Measurements from ENCODE around the gene ERICH2. TPM values are rescaled to one million over a fixed set of nuclear protein-coding genes. Genes with fewer than 3 reads are reported as not detected.

Gene ERICH2
- total RNA-seq, 1 experiment from 2014 or later: not detected

DNA sequence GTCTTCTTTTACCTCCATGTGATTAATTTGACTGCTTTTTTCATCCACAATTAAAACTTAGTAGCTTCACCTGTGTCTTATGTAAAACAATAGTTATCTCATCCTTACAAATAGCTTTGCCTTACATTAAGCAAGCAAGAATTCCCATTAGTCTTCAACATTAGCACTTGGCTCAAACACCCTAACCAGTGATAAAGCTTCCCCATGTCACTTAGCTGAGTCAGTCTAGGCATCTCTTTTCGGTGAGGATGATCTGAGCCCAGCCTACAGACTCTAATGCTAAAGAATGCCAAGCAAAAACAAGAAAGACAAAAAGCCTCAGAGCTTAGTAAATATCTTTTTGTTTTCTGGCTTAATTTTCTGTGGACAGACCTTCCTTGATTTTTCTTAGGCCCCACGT is 72.6 kb downstream of the ERICH2 start:
- DNase-seq (ENCODE audit: low read depth): peak; percentile 56

DNA sequence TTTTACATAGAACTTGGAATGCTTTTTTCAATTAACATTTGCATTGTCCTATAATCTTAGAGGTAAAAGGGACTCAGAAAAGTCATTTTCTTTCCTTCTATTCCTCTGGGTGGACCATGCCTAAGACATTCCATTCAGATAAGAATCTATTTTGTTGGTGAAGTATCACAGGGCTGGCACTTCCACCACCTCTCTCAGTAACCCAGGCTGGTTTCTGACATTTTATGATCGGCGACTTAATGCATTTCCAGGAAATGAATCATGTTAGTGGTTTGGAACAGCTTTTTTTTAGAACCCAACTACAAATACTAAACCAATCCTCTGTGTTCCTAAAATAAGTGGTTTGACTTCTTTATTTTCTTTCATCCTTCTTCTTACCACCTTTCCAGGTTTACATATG is 73.5 kb downstream of the ERICH2 start:
- peak; percentile 89 for DNase-seq (ENCODE audit: low read depth)

DNA sequence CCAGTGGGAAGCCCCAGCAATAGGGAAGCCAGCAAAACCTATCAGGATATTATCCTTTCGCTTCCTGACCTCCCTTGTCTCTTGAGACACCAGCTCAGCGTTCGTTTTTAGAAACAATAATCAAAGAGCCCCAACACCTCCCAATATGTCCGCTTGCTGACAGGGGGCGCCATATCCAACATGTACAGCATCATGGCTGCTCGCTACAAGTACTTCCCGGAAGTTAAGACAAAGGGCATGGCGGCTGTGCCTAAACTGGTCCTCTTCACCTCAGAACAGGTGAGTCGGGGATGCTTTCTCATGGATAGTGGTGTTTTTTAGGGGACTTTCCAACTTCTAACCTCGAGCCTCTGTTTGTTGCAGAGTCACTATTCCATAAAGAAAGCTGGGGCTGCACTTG is 75.2 kb downstream of the ERICH2 start:
- DNase-seq (ENCODE audit: low read depth): no peak

DNA sequence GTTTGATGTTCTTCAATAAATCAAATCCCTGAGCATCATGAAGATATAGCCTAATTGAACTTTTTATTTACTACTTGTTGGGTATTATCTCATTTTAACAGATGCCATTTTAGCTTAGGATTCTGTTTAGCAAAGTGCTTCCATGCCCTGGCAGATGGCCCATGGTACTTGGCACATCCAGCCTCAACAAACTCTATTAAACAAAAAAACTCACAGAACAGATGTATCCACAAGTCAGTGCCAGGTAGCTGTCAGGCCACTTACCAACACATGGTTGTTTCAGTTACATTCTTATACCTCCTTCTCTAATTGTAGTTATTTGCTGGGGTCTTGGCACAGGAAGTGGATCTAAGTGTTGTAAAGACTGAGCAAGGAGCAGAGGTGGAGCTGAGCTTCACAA is 76.1 kb downstream of the ERICH2 start:
- DNase-seq (ENCODE audit: low read depth): no peak

DNA sequence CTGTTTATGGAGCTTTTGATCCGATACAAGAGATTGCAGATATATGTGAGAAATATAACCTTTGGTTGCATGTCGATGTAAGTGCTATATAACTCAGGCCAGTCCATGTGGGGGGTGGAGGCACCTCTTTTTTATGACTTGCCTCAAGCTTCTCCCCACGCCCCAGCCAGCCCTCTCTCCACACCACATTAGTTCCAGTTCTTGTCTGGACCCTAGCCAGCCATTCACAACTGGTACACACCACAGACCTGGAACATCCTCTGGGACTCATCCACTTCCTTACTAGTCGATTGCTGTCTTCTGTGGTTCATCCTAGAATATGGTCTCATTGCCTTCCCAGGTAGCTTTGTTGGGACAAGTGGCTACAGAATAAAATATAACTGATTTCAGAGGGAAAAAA is 77.5 kb downstream of the ERICH2 start:
- peak; percentile 81 for DNase-seq (ENCODE audit: low read depth)

Other genes with a start within 250 kb of the ERICH2 start
- 0.20 TPM in 1 of 2 replicates, not detected in the other for gene SP5, start 55.0 kb upstream of the ERICH2 start, total RNA-seq (2014; rRNA removed; shearing (Covaris generic))
- 3.9 and 6.7 TPM in 2 replicates for gene GAD1, start 46.5 kb downstream of the ERICH2 start, total RNA-seq (2014; rRNA removed; shearing (Covaris generic))
- 41.4 and 49.5 TPM in 2 replicates for gene GORASP2, start 158.9 kb downstream of the ERICH2 start, total RNA-seq (2014; rRNA removed; shearing (Covaris generic))

Measured in RPMI7951 (cell line).